NCI-H1092 treated with DMSO at 0.1 percent for 48 hours (cell line): Measurements from ENCODE around the gene RNF17.

Source experiments
- DNase-seq: peaks from one replicate; lab custom pipeline; 2025; lab: John Stamatoyannopoulos, UW

The RNF17 gene

GRCh38 chr13:24861617-24862362 lies 97.8 kb downstream of the RNF17 start:
- no peak for DNase-seq

- DNase-seq: no peak
These were observed 100.0 kb downstream of the RNF17 start for GRCh38 chr13:24863748-24864540.

- DNase-seq: no peak
These were observed 100.6 kb downstream of the RNF17 start for GRCh38 chr13:24864579-24864978.

- DNase-seq: no peak
These were observed 101.4 kb downstream of the RNF17 start for GRCh38 chr13:24865163-24865953.

- no peak for DNase-seq
These were observed 102.5 kb downstream of the RNF17 start for GRCh38 chr13:24866488-24866887.

GRCh38 chr13:24868874-24869273 lies 104.9 kb downstream of the RNF17 start:
- no peak for DNase-seq

GRCh38 chr13:24870380-24870760 lies 106.4 kb downstream of the RNF17 start:
- DNase-seq: no peak

GRCh38 chr13:24875566-24875965 lies 111.6 kb downstream of the RNF17 start:
- DNase-seq: no peak

- DNase-seq: no peak
These were observed 113.6 kb downstream of the RNF17 start for GRCh38 chr13:24877531-24877930.

GRCh38 chr13:24878340-24878739 lies 114.4 kb downstream of the RNF17 start:
- DNase-seq: no peak

- no peak for DNase-seq
These were observed 118.7 kb downstream of the RNF17 start for GRCh38 chr13:24882665-24883064.

- no peak for DNase-seq
These were observed 123.8 kb downstream of the RNF17 start for GRCh38 chr13:24887759-24888158.

GRCh38 chr13:24888291-24888931 lies 124.4 kb downstream of the RNF17 start:
- no peak for DNase-seq

GRCh38 chr13:24890256-24890655 lies 126.3 kb downstream of the RNF17 start:
- no peak for DNase-seq

- no peak for DNase-seq
These were observed 127.6 kb downstream of the RNF17 start for GRCh38 chr13:24891476-24892108.

GRCh38 chr13:24892829-24893228 lies 128.9 kb downstream of the RNF17 start:
- no peak for DNase-seq

GRCh38 chr13:24893863-24894262 lies 129.9 kb downstream of the RNF17 start:
- DNase-seq: no peak

- DNase-seq: no peak
These were observed 130.5 kb downstream of the RNF17 start for GRCh38 chr13:24894277-24894971.

- DNase-seq: no peak
These were observed 131.0 kb downstream of the RNF17 start for GRCh38 chr13:24894972-24895300.

GRCh38 chr13:24896061-24896460 lies 132.1 kb downstream of the RNF17 start:
- no peak for DNase-seq

- DNase-seq: no peak
These were observed 133.3 kb downstream of the RNF17 start for GRCh38 chr13:24897293-24897692.
